ENCODE data around the gene VAV3.

Gene VAV3

GRCh38 chr1:107803579-107803978 lies 161.4 kb downstream of the VAV3 start:
- no peak overlapping the region for H3K27ac ChIP-seq (ENCODE audit: low read length)
- H3K9ac ChIP-seq (ENCODE audit: low read length): no peak overlapping the region

GRCh38 chr1:107802654-107803053 lies 162.3 kb downstream of the VAV3 start:
- Histone ChIP-seq H3K4me1 (ENCODE audit: control insufficient read depth, low read depth, low read length) (peaks cover 27% of the 10 kb centered on the region), H3K27ac (ENCODE audit: low read length) (no peak overlapping the region), H3K27me3 (ENCODE audit: control insufficient read depth, insufficient read depth, low read length) (no peaks in the 10 kb centered on the region), H3K9ac (ENCODE audit: low read length) (no peak overlapping the region), H3K9me3 (ENCODE audit: control insufficient read depth, low read depth, low read length) (no peaks in the 10 kb centered on the region), H3K36me3 (ENCODE audit: control insufficient read depth, low read depth, low read length) (no peaks in the 10 kb centered on the region), H3K4me3 (ENCODE audit: low read length) (no peak overlapping the region)

More at GRCh38 chr1:107803579-107803978, 161.4 kb downstream of the VAV3 start:
- H3K36me3 ChIP-seq (ENCODE audit: control insufficient read depth, low read depth, low read length): no peaks in the 10 kb centered on the region
- peaks cover 27% of the 10 kb centered on the region for H3K4me1 ChIP-seq (ENCODE audit: control insufficient read depth, low read depth, low read length)
- H3K27me3 ChIP-seq (ENCODE audit: control insufficient read depth, insufficient read depth, low read length): no peaks in the 10 kb centered on the region
- H3K4me3 ChIP-seq (ENCODE audit: low read length): no peak overlapping the region
- no peaks in the 10 kb centered on the region for H3K9me3 ChIP-seq (ENCODE audit: control insufficient read depth, low read depth, low read length)

- Histone ChIP-seq H3K27ac (ENCODE audit: low read length) (no peak overlapping the region), H3K9me3 (ENCODE audit: control insufficient read depth, low read depth, low read length) (no peaks in the 10 kb centered on the region), H3K4me3 (ENCODE audit: low read length) (no peak overlapping the region), H3K9ac (ENCODE audit: low read length) (no peak overlapping the region), H3K4me1 (ENCODE audit: control insufficient read depth, low read depth, low read length) (peaks cover 8% of the 10 kb centered on the region), H3K27me3 (ENCODE audit: control insufficient read depth, insufficient read depth, low read length) (no peaks in the 10 kb centered on the region), H3K36me3 (ENCODE audit: control insufficient read depth, low read depth, low read length) (no peaks in the 10 kb centered on the region)
Observed at GRCh38 chr1:107795994-107796393, 169.0 kb downstream of the VAV3 start.

GRCh38 chr1:107795441-107795840 lies 169.5 kb downstream of the VAV3 start:
- H3K27me3 ChIP-seq (ENCODE audit: control insufficient read depth, insufficient read depth, low read length): no peaks in the 10 kb centered on the region
- H3K4me3 ChIP-seq (ENCODE audit: low read length): no peak overlapping the region
- no peaks in the 10 kb centered on the region for H3K36me3 ChIP-seq (ENCODE audit: control insufficient read depth, low read depth, low read length)
- H3K9ac ChIP-seq (ENCODE audit: low read length): no peak overlapping the region
- H3K9me3 ChIP-seq (ENCODE audit: control insufficient read depth, low read depth, low read length): no peaks in the 10 kb centered on the region
- H3K27ac ChIP-seq (ENCODE audit: low read length): no peak overlapping the region
- H3K4me1 ChIP-seq (ENCODE audit: control insufficient read depth, low read depth, low read length): peaks cover 8% of the 10 kb centered on the region

GRCh38 chr1:107794571-107794970 lies 170.4 kb downstream of the VAV3 start:
- Histone ChIP-seq H3K9me3 (ENCODE audit: control insufficient read depth, low read depth, low read length) (no peaks in the 10 kb centered on the region), H3K4me1 (ENCODE audit: control insufficient read depth, low read depth, low read length) (peaks cover 8% of the 10 kb centered on the region), H3K4me3 (ENCODE audit: low read length) (no peak overlapping the region), H3K36me3 (ENCODE audit: control insufficient read depth, low read depth, low read length) (no peaks in the 10 kb centered on the region), H3K27ac (ENCODE audit: low read length) (no peak overlapping the region), H3K9ac (ENCODE audit: low read length) (no peak overlapping the region), H3K27me3 (ENCODE audit: control insufficient read depth, insufficient read depth, low read length) (no peaks in the 10 kb centered on the region)

GRCh38 chr1:107793896-107794453 lies 171.0 kb downstream of the VAV3 start:
- no peaks in the 10 kb centered on the region for H3K27me3 ChIP-seq (ENCODE audit: control insufficient read depth, insufficient read depth, low read length)

GRCh38 chr1:107791348-107791747 lies 173.6 kb downstream of the VAV3 start:
- no peak overlapping the region for H3K27ac ChIP-seq (ENCODE audit: low read length)
- H3K27me3 ChIP-seq (ENCODE audit: control insufficient read depth, insufficient read depth, low read length): no peaks in the 10 kb centered on the region
- H3K9me3 ChIP-seq (ENCODE audit: control insufficient read depth, low read depth, low read length): no peaks in the 10 kb centered on the region
- peaks cover 8% of the 10 kb centered on the region for H3K4me1 ChIP-seq (ENCODE audit: control insufficient read depth, low read depth, low read length)
- H3K4me3 ChIP-seq (ENCODE audit: low read length): no peak overlapping the region
- H3K9ac ChIP-seq (ENCODE audit: low read length): no peak overlapping the region
- H3K36me3 ChIP-seq (ENCODE audit: control insufficient read depth, low read depth, low read length): no peaks in the 10 kb centered on the region

More at GRCh38 chr1:107793896-107794453, 171.0 kb downstream of the VAV3 start:
- Histone ChIP-seq H3K4me1 (ENCODE audit: control insufficient read depth, low read depth, low read length) (peaks cover 8% of the 10 kb centered on the region), H3K9me3 (ENCODE audit: control insufficient read depth, low read depth, low read length) (no peaks in the 10 kb centered on the region), H3K36me3 (ENCODE audit: control insufficient read depth, low read depth, low read length) (no peaks in the 10 kb centered on the region), H3K27ac (ENCODE audit: low read length) (no peak overlapping the region), H3K9ac (ENCODE audit: low read length) (no peak overlapping the region), H3K4me3 (ENCODE audit: low read length) (no peak overlapping the region)

- Histone ChIP-seq H3K4me1 (ENCODE audit: control insufficient read depth, low read depth, low read length) (peaks cover 6% of the 10 kb centered on the region), H3K9ac (ENCODE audit: low read length) (no peak overlapping the region), H3K27me3 (ENCODE audit: control insufficient read depth, insufficient read depth, low read length) (no peaks in the 10 kb centered on the region), H3K4me3 (ENCODE audit: low read length) (no peak overlapping the region), H3K36me3 (ENCODE audit: control insufficient read depth, low read depth, low read length) (no peaks in the 10 kb centered on the region), H3K27ac (ENCODE audit: low read length) (no peak overlapping the region), H3K9me3 (ENCODE audit: control insufficient read depth, low read depth, low read length) (no peaks in the 10 kb centered on the region)
Observed at GRCh38 chr1:107789817-107790524, 175.0 kb downstream of the VAV3 start.

- Histone ChIP-seq H3K27ac (ENCODE audit: low read length) (no peak overlapping the region), H3K9ac (ENCODE audit: low read length) (no peak overlapping the region), H3K4me1 (ENCODE audit: control insufficient read depth, low read depth, low read length) (no peaks in the 10 kb centered on the region), H3K36me3 (ENCODE audit: control insufficient read depth, low read depth, low read length) (no peaks in the 10 kb centered on the region), H3K27me3 (ENCODE audit: control insufficient read depth, insufficient read depth, low read length) (no peaks in the 10 kb centered on the region), H3K9me3 (ENCODE audit: control insufficient read depth, low read depth, low read length) (no peaks in the 10 kb centered on the region), H3K4me3 (ENCODE audit: low read length) (no peak overlapping the region)
Observed at GRCh38 chr1:107788206-107789202, 176.5 kb downstream of the VAV3 start.

GRCh38 chr1:107787299-107787698 lies 177.7 kb downstream of the VAV3 start:
- H3K36me3 ChIP-seq (ENCODE audit: control insufficient read depth, low read depth, low read length): no peaks in the 10 kb centered on the region
- H3K27me3 ChIP-seq (ENCODE audit: control insufficient read depth, insufficient read depth, low read length): no peaks in the 10 kb centered on the region
- H3K9me3 ChIP-seq (ENCODE audit: control insufficient read depth, low read depth, low read length): no peaks in the 10 kb centered on the region
- no peaks in the 10 kb centered on the region for H3K4me1 ChIP-seq (ENCODE audit: control insufficient read depth, low read depth, low read length)
- no peak overlapping the region for H3K27ac ChIP-seq (ENCODE audit: low read length)
- no peak overlapping the region for H3K9ac ChIP-seq (ENCODE audit: low read length)
- H3K4me3 ChIP-seq (ENCODE audit: low read length): no peak overlapping the region

- no peaks in the 10 kb centered on the region for H3K27me3 ChIP-seq (ENCODE audit: control insufficient read depth, insufficient read depth, low read length)
- H3K4me3 ChIP-seq (ENCODE audit: low read length): no peak overlapping the region
- H3K9me3 ChIP-seq (ENCODE audit: control insufficient read depth, low read depth, low read length): no peaks in the 10 kb centered on the region
- no peak overlapping the region for H3K27ac ChIP-seq (ENCODE audit: low read length)
- no peaks in the 10 kb centered on the region for H3K4me1 ChIP-seq (ENCODE audit: control insufficient read depth, low read depth, low read length)
- no peak overlapping the region for H3K9ac ChIP-seq (ENCODE audit: low read length)
- H3K36me3 ChIP-seq (ENCODE audit: control insufficient read depth, low read depth, low read length): no peaks in the 10 kb centered on the region
Observed at GRCh38 chr1:107786203-107786845, 178.7 kb downstream of the VAV3 start.
